GM12878 (cell line): ENCODE measurements around the gene NBDY. TPM values are rescaled to one million over a fixed set of nuclear protein-coding genes. Genes with fewer than 3 reads are reported as not detected.

Experiments
- MYB ChIP-seq: fragments of 150-350 bp; IDR thresholded peaks from 2 replicates; pipeline ENCODE4 v1.6.1; 2014; ENCODE audit warnings: mild to moderate bottlenecking, low read depth, low read length, borderline replicate concordance
- MYC ChIP-seq: IDR thresholded peaks from 2 replicates; pipeline ENCODE4 v1.6.1; 2011; ENCODE audit warnings: mild to moderate bottlenecking, low read length, moderate library complexity, inconsistent platforms; ENCODE audit not compliant: insufficient read depth, insufficient replicate concordance, insufficient read length, severe bottlenecking
- NFXL1 ChIP-seq: fragments of 450-650 bp; IDR thresholded peaks from 2 replicates; pipeline ENCODE4 v1.6.1; 2017; ENCODE audit warnings: antibody characterized with exemption, mild to moderate bottlenecking, borderline replicate concordance
- TBL1XR1 ChIP-seq: IDR thresholded peaks from 2 replicates; pipeline ENCODE4 v1.6.1; 2012; ENCODE audit warnings: low read depth, low read length, improper control_type of control experiment
- polyA plus RNA-seq, 11 experiments: library from polyadenylated mRNA; depleted of rRNA in 4 of 11; unstranded in 6 of 11; stranded (reverse) in 5 of 11; fragments of >200 nt; fragmentation: Nextera tagmentation in 4 of 11; fragmentation: Illumina TruSeq in 1 of 11; extraction: Ambion mirVana in 4 of 11; extraction: Trizol in 1 of 11; gene quantifications; 1 replicate in 1 of 11; 2 replicates in 10 of 11; pipeline versions ENCODE4 v1.2.1 to v1.2.3, GENCODE V29; 2011 to 2016; ENCODE audit warnings: inconsistent platforms in 2 of 11, missing spikeins in 2 of 11, low read depth in 1 of 11
- total RNA-seq, 4 experiments: library from RNA; depleted of rRNA in 3 of 4; stranded (reverse); fragments of >200 nt in 3 of 4; fragmentation: Illumina TruSeq in 1 of 4; extraction: Trizol in 1 of 4; gene quantifications; 2 replicates each; pipeline versions ENCODE4 v1.2.1 to v1.2.3, GENCODE V29; 2013 to 2021
- TF ChIP-seq, protein P1 (sequence below): IDR thresholded peaks from 2 replicates; pipeline ENCODE4 v1.6.1; 2012; ENCODE audit warnings: low read depth, low read length, improper control_type of control experiment
- TF ChIP-seq, protein P2 (sequence below): fragments of 450-650 bp; IDR thresholded peaks from 2 replicates; pipeline ENCODE4 v1.6.1; 2017; ENCODE audit warnings: low read depth, mild to moderate bottlenecking, moderate library complexity
- TF ChIP-seq, protein P3 (sequence below): IDR thresholded peaks from 2 replicates; pipeline ENCODE4 v1.6.1; 2011; ENCODE audit warnings: borderline replicate concordance, low read depth, mild to moderate bottlenecking, moderate library complexity, mixed read lengths, low read length; ENCODE audit not compliant: insufficient read depth; ENCODE audit errors: extremely low read length

The NBDY gene
- total and polyA plus RNA-seq, 10 of the 15 experiments (the other 5 are each of a cell fraction or from before 2014, with no cell fraction given): 10.8 to 122 (median 61.5) TPM

- TF ChIP-seq, protein P1, sequence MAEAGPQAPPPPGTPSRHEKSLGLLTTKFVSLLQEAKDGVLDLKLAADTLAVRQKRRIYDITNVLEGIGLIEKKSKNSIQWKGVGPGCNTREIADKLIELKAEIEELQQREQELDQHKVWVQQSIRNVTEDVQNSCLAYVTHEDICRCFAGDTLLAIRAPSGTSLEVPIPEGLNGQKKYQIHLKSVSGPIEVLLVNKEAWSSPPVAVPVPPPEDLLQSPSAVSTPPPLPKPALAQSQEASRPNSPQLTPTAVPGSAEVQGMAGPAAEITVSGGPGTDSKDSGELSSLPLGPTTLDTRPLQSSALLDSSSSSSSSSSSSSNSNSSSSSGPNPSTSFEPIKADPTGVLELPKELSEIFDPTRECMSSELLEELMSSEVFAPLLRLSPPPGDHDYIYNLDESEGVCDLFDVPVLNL: no peak
- no peak for TF ChIP-seq MYC
- no peak for TF ChIP-seq NFXL1
- TF ChIP-seq, protein P2, sequence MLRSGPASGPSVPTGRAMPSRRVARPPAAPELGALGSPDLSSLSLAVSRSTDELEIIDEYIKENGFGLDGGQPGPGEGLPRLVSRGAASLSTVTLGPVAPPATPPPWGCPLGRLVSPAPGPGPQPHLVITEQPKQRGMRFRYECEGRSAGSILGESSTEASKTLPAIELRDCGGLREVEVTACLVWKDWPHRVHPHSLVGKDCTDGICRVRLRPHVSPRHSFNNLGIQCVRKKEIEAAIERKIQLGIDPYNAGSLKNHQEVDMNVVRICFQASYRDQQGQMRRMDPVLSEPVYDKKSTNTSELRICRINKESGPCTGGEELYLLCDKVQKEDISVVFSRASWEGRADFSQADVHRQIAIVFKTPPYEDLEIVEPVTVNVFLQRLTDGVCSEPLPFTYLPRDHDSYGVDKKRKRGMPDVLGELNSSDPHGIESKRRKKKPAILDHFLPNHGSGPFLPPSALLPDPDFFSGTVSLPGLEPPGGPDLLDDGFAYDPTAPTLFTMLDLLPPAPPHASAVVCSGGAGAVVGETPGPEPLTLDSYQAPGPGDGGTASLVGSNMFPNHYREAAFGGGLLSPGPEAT: peak; percentile 32; the same call in 1 of the 2 replicates
- TF ChIP-seq TBL1XR1: no peak
- no peak for TF ChIP-seq MYB
- TF ChIP-seq, protein P3, sequence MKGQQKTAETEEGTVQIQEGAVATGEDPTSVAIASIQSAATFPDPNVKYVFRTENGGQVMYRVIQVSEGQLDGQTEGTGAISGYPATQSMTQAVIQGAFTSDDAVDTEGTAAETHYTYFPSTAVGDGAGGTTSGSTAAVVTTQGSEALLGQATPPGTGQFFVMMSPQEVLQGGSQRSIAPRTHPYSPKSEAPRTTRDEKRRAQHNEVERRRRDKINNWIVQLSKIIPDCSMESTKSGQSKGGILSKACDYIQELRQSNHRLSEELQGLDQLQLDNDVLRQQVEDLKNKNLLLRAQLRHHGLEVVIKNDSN: peak; percentile 38
Observed at GRCh38 chrX:56762220-56762619, 33.2 kb downstream of the NBDY start (continued).
